Esophagus muscularis mucosa (tissue), 4 donors: Measurements from ENCODE around the gene ZDHHC4. TPM values are rescaled to one million over a fixed set of nuclear protein-coding genes. Genes with fewer than 3 reads are reported as not detected.

Experiments used
- DNase-seq: peaks from one replicate; pipeline ENCODE4 v3.0.0-alpha.2; 2017; ENCODE audit errors: extremely low spot score
- H3K27ac ChIP-seq, 4 donors: fragments of 200-600 bp; sonication (generic); replicated peaks in 1 of 4; 1 replicate in 3 of 4; 2 replicates in 1 of 4; pipeline ENCODE4 v1.5.1; 2016 to 2019; ENCODE audit warnings: mild to moderate bottlenecking in 1 of 4
- H3K27me3 ChIP-seq, 4 donors: fragments of 200-600 bp; sonication (generic); one replicate each; pipeline versions ENCODE4 v1.5.1 to v1.6.0; 2016 to 2019
- H3K36me3 ChIP-seq, 4 donors: fragments of 200-600 bp; sonication (generic); one replicate each; pipeline ENCODE4 v1.5.1; 2016 to 2019
- H3K4me1 ChIP-seq, 4 donors: fragments of 200-600 bp; sonication (generic); one replicate each; pipeline ENCODE4 v1.5.1; 2016 to 2019
- H3K4me3 ChIP-seq, 4 donors: fragments of 200-600 bp; sonication (generic); 1 replicate in 2 of 4; 2 replicates in 2 of 4; pipeline ENCODE4 v1.5.1; 2016 to 2019; ENCODE audit warnings: mild to moderate bottlenecking in 4 of 4, moderate library complexity in 1 of 4
- H3K9me3 ChIP-seq, 4 donors: fragments of 200-600 bp; sonication (generic); 1 replicate in 3 of 4; 2 replicates in 1 of 4; pipeline ENCODE4 v1.5.1; 2016 to 2019
- EP300 ChIP-seq: sonication (generic); formaldehyde crosslinking; IDR thresholded peaks from one replicate; pipeline ENCODE4 v1.6.1; 2017; ENCODE audit warnings: antibody characterized with exemption
- POLR2A ChIP-seq: fragments of 450-650 bp; IDR thresholded peaks from one replicate; pipeline ENCODE4 v1.6.1; 2017; ENCODE audit warnings: antibody characterized with exemption, moderate library complexity, mild to moderate bottlenecking, low read depth
- POLR2AphosphoS5 ChIP-seq, 2 donors: sonication (generic); formaldehyde crosslinking; IDR thresholded peaks; one replicate each; pipeline ENCODE4 v1.6.1; 2017; ENCODE audit warnings: antibody characterized with exemption in 2 of 2
- WGBS: methylation state at CpG from one replicate; pipeline ENCODE4 v1.1.5; 2018; 5-methylcytosine and 5-hydroxymethylcytosine counted together
- intact Hi-C: fragments of 100-400 bp; cut with DNase I; formaldehyde crosslinking; loops from one replicate; pipeline ENCODE4 v1.15.1; 2023
- total RNA-seq, 4 donors: library from RNA; depleted of rRNA; stranded (reverse); fragments of >200 nt; gene quantifications; one replicate each; pipeline versions ENCODE4 v1.1.0 to v1.2.1, GENCODE V29; 2016
- TF ChIP-seq, protein P1 (sequence below), 3 experiments: fragments of 200-600 bp in 2 of 3; fragments of 450-650 bp in 1 of 3; sonication (generic) in 2 of 3; IDR thresholded peaks; one replicate each; pipeline ENCODE4 v1.5.1; 2017 to 2019; ENCODE audit warnings: antibody characterized with exemption in 3 of 3, mild to moderate bottlenecking in 2 of 3, moderate library complexity in 1 of 3

The ZDHHC4 gene
- total RNA-seq, 4 donors from 2014 or later = 41.5 to 57.4 (median 51.9) TPM

GRCh38 chr7:6542368-6542767 lies 34.9 kb upstream of the ZDHHC4 start:
- peaks cover 0 to 40% (median 7%) of the 10 kb centered on the region in 4 donors for H3K27me3 ChIP-seq
- H3K9me3 ChIP-seq = no peaks in the 10 kb centered on the region
- DNase-seq = no peak
- intact Hi-C loops = no loop called here
- no peak overlapping the region for H3K27ac ChIP-seq
- H3K4me3 ChIP-seq = no peak overlapping the region
- no peak for TF ChIP-seq POLR2AphosphoS5 (IDR thresholded peaks at IDR 0.05)
- no peak for TF ChIP-seq EP300
- TF ChIP-seq, protein P1, sequence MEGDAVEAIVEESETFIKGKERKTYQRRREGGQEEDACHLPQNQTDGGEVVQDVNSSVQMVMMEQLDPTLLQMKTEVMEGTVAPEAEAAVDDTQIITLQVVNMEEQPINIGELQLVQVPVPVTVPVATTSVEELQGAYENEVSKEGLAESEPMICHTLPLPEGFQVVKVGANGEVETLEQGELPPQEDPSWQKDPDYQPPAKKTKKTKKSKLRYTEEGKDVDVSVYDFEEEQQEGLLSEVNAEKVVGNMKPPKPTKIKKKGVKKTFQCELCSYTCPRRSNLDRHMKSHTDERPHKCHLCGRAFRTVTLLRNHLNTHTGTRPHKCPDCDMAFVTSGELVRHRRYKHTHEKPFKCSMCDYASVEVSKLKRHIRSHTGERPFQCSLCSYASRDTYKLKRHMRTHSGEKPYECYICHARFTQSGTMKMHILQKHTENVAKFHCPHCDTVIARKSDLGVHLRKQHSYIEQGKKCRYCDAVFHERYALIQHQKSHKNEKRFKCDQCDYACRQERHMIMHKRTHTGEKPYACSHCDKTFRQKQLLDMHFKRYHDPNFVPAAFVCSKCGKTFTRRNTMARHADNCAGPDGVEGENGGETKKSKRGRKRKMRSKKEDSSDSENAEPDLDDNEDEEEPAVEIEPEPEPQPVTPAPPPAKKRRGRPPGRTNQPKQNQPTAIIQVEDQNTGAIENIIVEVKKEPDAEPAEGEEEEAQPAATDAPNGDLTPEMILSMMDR (IDR thresholded peaks at IDR 0.05) = no peak
- TF ChIP-seq POLR2A = no peak
- 86% methylated on average over 1 of the region's 1 CpG for whole genome bisulfite sequencing
- no peaks in the 10 kb centered on the region for H3K36me3 ChIP-seq
- H3K4me1 ChIP-seq = no peaks in the 10 kb centered on the region

DNA sequence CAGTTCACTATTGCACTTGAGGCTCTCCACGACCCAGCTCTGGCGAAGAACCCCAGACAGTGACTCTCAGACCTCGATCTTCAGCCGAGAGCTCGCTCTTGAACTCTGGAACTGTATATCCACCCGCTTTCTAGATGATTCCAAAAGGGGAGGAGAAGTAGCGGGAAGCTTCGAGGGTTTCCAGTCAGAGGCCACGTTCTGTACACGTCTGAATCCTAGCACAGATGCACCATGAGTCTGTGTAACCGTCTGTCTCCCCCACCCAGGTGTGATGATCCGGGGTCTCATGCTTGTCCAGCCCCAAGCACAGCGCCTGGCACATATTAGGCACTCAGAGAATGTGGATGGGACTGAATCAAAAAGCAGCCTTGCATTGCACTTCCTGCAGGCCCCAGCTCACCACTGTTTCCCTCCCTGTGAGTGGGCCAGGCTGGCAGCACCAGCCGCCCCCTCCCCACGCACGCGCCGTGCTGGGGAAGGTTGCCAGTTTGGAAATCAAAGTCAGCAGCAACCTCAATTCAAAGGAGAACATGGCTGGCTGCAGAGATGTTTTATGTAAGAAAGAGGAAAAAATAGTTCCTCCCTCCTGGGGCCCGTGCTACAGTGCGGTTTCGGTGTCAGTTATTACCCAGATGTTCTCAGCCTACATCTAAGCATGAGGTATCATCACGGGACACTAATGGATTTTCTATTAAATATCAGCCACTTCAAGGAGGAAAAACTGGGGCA lies 31.7 kb upstream of the ZDHHC4 start:
- Histone ChIP-seq H3K4me3 (no peak overlapping the region), H3K4me1 (no peaks in the 10 kb centered on the region), H3K36me3 (no peaks in the 10 kb centered on the region), H3K27ac (no peak overlapping the region), H3K9me3 (no peaks in the 10 kb centered on the region), H3K27me3 (peaks cover 0 to 10% (median 0%) of the 10 kb centered on the region in 4 donors)
- TF ChIP-seq POLR2AphosphoS5 (IDR thresholded peaks at IDR 0.05) (no peak), POLR2A (no peak), EP300 (no peak)
- TF ChIP-seq, protein P1 (IDR thresholded peaks at IDR 0.05) = no peak
- intact Hi-C loops = no loop called here
- 74% methylated on average over 21 of the region's 22 CpGs for WGBS
- DNase-seq = no peak

DNA sequence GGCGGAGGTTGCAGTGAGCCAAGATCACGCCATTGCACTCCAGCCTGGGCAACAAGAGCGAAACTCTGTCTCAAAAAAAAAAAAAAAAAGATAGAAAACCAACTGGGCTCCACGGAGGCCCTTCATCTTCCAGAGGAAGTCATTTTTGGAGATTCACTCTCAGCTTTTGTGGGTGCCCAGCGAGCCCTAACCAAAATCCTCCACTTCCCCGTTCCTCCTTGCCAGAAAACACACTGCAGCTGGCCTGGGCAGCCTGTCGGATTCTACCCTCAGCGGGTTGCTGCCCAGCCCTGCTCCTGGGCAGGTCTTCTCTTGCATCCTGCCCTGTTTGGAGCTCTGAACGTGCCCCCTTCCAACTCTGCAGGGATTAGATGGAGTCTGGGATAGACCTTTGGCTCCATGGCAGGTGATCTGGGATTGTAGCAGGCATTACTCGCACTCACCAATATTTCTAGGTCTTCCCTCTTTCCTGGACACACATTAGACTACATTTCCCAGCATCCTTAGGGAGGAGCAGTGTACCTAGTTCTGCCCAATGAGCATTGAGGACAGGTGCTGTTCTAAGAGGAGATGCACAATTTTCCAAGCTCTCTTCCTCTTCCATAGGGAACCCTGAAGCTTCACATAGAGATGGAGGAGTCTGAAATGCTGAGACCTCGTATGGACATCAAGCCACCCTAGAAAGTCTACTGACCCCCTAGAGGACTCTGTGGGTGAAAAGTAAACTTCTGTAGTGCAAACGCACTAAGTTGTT lies 30.6 kb upstream of the ZDHHC4 start:
- intact Hi-C loops = no loop called here
- TF ChIP-seq POLR2A = no peak
- TF ChIP-seq, protein P1 (IDR thresholded peaks at IDR 0.05) = no peak
- no peak for TF ChIP-seq POLR2AphosphoS5 (IDR thresholded peaks at IDR 0.05)
- TF ChIP-seq EP300 = no peak
- no peak for DNase-seq
- H3K4me1 ChIP-seq = no peaks in the 10 kb centered on the region
- 84% methylated on average over 12 of the region's 12 CpGs for WGBS
- peaks cover 0 to 11% (median 0%) of the 10 kb centered on the region in 4 donors for H3K27me3 ChIP-seq
- no peak overlapping the region for H3K4me3 ChIP-seq
- no peak overlapping the region for H3K27ac ChIP-seq
- H3K36me3 ChIP-seq = no peaks in the 10 kb centered on the region
- no peaks in the 10 kb centered on the region for H3K9me3 ChIP-seq

DNA sequence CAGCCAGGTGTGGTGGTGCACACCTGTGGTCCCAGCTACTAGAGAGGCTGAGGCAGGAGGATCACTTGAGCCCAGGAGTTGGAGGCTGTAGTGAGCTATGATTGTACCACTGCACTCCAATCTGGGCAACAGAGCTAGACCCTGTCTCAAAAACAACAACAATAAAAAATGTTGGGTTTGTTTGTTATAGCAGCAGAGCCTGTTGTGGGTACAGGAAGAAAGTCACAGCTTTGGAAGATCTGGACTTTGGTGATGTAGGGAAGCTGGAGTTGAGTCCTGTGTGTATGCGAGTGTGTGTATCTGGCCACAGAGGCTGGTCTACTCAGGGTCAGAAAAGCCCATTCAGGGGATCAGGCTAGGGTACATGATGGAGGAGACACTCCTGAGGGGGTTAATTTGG lies 29.9 kb upstream of the ZDHHC4 start:
- TF ChIP-seq POLR2AphosphoS5 (IDR thresholded peaks at IDR 0.05) = no peak
- no peak for TF ChIP-seq EP300
- TF ChIP-seq POLR2A = no peak
- TF ChIP-seq, protein P1 (IDR thresholded peaks at IDR 0.05) = no peak
- no peaks in the 10 kb centered on the region for H3K9me3 ChIP-seq
- H3K27me3 ChIP-seq = peaks cover 0 to 11% (median 0%) of the 10 kb centered on the region in 4 donors
- H3K4me1 ChIP-seq = no peaks in the 10 kb centered on the region
- H3K4me3 ChIP-seq = no peak overlapping the region
- intact Hi-C loops = no loop called here
- DNase-seq = no peak
- no peak overlapping the region for H3K27ac ChIP-seq
- whole genome bisulfite sequencing = 87% methylated on average over 1 of the region's 1 CpG
- H3K36me3 ChIP-seq = no peaks in the 10 kb centered on the region
